AG04449 (cell line): ENCODE results near the gene CHCT1.
A peak's percentile ranks its signal among the peaks of the same experiment; 100 is the strongest.
"Not testable (repeated sequence)": the region's sequence is repeated elsewhere in the genome, so short reads cannot be mapped to it uniquely, and the experiment has no call there.

Experiments used
- CTCF ChIA-PET: fragments of 350-600 bp; formaldehyde crosslinking; extraction: SDS; loops from one replicate; lab custom pipeline; 2021; ENCODE audit warnings: antibody characterized with exemption; lab: Yijun Ruan, JAX
- POLR2A ChIA-PET: fragments of 400-600, 350-600 bp; formaldehyde crosslinking; extraction: SDS; loops from one replicate; lab custom pipeline; 2020; ENCODE audit warnings: antibody characterized with exemption, inconsistent platforms; lab: Yijun Ruan, JAX
- DNase-seq: peaks from one replicate; pipeline ENCODE4 v3.0.0-alpha.2; 2010; ENCODE audit warnings: low read depth, low spot score
- H3K4me3 ChIP-seq: 2 replicates; pipeline ENCODE4 v1.5.1; 2011; ENCODE audit warnings: low read depth, mild to moderate bottlenecking, control low read depth, low read length
- TF ChIP-seq, protein P1 (sequence below): IDR thresholded peaks from one replicate; pipeline ENCODE4 v1.5.1; 2011; ENCODE audit warnings: mild to moderate bottlenecking, moderate library complexity, low read length, control low read depth, inconsistent platforms; ENCODE audit not compliant: insufficient read depth; ENCODE audit errors: missing control alignments

Gene CHCT1

DNA sequence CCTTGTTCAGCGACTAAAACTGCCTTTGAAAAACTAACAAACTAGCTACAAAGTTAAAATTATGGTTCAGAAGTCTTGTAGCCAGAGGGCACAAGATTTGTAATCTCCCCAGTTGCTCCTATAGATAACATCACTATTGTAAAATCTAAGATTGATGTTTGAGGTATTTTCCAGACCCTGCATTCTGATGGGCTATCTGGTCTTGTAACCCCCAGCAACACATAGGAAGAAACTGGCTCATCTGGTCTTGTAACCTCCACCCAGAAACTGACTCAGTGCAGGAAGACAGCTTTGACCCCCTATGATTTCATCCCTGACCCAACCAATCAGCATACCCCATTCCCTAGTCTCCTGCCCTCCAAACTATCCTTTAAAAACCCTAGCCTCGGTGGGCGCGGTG is 12.3 kb upstream of the CHCT1 start:
- POLR2A ChIA-PET: no interaction called here
- CTCF ChIA-PET: interaction anchor here (0.6 to 1.5 kb wide), 2 partner anchors 9 to 11 kb away, joined by 3 to 4 read pairs; no protein-coding TSS in a partner anchor
- TF ChIP-seq, protein P1, sequence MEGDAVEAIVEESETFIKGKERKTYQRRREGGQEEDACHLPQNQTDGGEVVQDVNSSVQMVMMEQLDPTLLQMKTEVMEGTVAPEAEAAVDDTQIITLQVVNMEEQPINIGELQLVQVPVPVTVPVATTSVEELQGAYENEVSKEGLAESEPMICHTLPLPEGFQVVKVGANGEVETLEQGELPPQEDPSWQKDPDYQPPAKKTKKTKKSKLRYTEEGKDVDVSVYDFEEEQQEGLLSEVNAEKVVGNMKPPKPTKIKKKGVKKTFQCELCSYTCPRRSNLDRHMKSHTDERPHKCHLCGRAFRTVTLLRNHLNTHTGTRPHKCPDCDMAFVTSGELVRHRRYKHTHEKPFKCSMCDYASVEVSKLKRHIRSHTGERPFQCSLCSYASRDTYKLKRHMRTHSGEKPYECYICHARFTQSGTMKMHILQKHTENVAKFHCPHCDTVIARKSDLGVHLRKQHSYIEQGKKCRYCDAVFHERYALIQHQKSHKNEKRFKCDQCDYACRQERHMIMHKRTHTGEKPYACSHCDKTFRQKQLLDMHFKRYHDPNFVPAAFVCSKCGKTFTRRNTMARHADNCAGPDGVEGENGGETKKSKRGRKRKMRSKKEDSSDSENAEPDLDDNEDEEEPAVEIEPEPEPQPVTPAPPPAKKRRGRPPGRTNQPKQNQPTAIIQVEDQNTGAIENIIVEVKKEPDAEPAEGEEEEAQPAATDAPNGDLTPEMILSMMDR: no peak

DNA sequence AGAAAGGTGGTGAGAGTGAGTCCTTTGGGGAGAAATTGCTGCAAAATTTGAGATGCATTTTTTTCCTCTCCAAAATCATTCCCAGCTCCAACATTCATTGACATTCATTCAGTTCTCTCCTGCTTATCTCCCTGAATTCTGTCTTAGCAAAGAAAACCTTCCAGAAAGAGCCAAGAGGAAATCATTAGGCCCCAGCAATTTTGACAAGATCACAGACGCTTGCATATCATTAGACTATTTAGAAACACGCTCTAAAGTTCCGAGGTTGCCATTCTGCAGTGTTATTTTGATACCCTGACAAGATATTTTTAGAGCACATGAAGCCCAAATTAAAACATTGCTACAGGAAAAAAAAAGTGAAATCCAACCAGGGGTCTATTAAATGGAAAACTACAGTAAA is 9.6 kb upstream of the CHCT1 start:
- no peak for DNase-seq
- ChIA-PET CTCF (interaction anchor here (1.5 to 1.7 kb wide), 2 partner anchors 8 to 270 kb away, joined by 6 to 7 read pairs; no protein-coding TSS in a partner anchor), POLR2A (no interaction called here)
- TF ChIP-seq, protein P1: no peak
- H3K4me3 ChIP-seq: no peak overlapping the region

More for the DNA sequence above, 12.3 kb upstream of the CHCT1 start:
- no peak for DNase-seq
- H3K4me3 ChIP-seq: no peak overlapping the region

DNA sequence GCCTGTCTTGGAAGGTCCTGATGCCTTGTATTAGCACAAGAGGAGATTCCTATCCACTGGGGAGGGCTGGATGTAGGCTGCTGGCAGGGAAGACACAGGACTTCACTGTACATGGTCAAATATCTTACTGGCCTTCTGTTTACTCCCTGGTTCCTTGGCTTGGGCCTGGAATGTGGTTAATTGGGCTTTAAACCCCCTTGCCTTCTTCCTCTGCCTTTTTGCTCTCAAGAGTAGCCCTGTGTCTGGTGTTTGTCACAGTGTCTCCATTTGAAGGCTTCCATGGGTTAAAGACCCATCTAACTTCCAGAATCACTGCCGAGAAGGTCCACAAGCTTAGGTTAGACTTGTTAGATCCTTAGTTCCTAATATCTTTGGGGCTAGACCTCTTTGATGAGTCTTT is 7.1 kb upstream of the CHCT1 start:
- POLR2A ChIA-PET: interaction anchor here (0.7 kb wide), 1 partner anchor 23 kb away, joined by 3 read pairs; the partner anchor contains the start of gene USP32
- TF ChIP-seq, protein P1: no peak
- DNase-seq: no peak
- CTCF ChIA-PET: interaction anchor here (1.1 kb wide), 1 partner anchor 9 kb away, joined by 3 read pairs; no protein-coding TSS in a partner anchor
- H3K4me3 ChIP-seq: no peak overlapping the region

DNA sequence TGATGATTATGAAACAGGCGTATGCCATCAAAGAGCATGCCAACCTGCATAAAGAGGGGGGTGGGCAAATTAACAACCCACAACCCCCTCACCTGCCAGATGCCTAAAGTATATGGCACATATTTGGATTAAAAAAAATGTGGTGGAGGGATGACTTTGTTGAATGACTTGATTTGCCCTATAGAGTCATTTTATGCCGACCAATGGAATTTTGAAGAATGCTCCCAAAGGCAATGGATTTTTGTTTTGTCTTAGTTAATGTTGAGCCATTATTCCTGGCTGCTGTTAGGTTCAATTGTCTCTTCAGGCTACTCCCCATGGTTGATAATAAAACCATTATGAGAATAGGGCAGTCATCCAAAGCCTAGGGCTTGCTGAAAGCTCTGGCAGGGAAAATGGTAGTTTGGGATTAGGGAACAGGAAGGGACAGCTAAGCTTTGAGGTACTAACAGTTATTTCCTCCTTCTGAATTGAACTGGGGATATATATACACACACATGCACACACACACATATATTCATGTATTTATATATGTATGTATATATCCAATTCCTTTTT is 5.8 kb upstream of the CHCT1 start:
- TF ChIP-seq, protein P1: no peak
- CTCF ChIA-PET: no interaction called here
- DNase-seq: no peak
- no peak overlapping the region for H3K4me3 ChIP-seq
- POLR2A ChIA-PET: no interaction called here

DNA sequence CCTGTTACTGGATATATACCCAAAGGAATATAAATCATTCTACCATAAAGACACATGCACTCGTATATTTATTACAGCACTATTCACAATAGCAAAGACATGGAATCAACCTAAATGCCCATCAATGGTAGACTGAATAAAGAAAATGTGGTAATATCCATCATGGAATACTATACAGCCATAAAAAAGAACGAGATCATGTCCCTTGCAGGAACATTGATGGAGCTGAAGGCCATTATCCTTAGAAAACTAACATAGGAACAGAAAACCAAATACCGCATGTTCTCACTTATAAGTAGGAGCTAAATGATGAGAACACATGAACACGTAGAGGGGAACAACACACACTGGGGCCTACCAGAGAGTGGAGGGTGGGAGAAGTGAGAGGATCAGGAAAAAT is 3.3 kb upstream of the CHCT1 start:
- H3K4me3 ChIP-seq, DNase-seq, POLR2A ChIA-PET: not testable (repeated sequence)
- CTCF ChIA-PET: interaction anchor here (0.7 to 1.2 kb wide), 5 partner anchors 9 to 220 kb away, joined by 3 to 4 read pairs (median 3); no protein-coding TSS in a partner anchor

DNA sequence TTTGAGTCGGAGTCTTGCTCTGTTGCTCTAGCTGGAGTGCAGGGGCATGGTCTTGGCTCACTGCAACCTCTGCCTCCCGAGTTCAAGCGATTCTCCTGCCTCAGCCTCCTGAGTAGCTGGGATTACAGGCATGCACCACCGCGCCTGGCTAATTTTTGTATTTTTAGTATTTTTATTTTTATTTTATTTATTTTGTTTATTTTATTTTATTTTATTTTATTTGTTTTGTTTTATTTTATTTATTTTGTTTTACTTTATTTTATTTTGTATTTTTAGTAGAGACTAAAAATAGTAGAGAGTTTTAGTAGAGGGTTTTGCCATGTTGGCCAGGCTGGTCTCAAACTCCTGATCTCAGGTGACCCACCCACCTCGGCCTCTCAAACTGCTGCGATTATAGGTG is 2.4 kb upstream of the CHCT1 start:
- DNase-seq, POLR2A ChIA-PET, H3K4me3 ChIP-seq: not testable (repeated sequence)
- CTCF ChIA-PET: interaction anchor here (1.1 kb wide), 1 partner anchor 218 kb away, joined by 3 read pairs; no protein-coding TSS in a partner anchor

DNA sequence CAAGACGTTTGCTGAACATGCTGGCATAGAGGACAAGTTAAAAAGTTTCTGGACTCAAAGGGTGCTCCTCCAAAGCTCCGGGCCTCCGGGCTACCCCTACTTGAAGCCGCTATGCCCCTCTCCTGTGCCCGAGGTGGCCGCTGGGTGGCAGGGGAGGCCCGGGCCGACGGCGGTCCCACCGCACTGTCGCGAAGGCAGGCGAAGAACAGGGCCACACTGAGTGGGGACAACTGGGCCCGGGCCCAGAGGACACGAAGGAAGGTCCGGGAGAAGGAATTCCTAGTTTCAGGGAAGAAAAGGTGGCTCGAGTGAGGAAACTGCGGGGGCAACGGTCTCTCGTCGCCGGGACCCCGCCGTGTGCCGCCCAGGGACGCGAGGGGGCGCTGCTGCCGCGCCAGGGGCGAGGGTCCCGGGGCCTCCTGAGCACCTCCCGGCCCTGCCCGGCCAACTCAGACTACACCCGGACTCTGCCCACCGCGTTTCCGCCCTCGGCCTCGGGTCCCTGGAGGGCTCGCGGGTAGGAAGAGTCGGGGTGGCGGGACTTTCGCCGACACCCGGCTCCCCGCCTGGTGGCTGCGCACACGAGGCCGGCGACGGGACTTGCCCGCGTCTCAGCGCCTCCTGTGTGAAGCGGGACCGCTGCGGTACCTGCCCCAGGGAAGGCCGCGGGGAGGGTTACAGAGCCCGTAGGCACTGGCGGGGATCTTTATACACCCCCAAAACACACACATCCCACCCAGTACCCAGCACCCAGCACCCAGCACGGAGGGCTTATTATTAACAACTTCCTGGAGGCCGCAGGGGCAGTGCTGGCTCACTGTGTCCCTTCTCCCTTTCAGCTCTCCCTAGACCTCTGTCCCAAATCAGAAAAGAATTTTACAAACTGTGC is 772 bp upstream of the CHCT1 start:
- peak overlapping the region; percentile 60 for H3K4me3 ChIP-seq
- no peak for DNase-seq
- ChIA-PET CTCF (interaction anchor here (0.5 to 1.8 kb wide), 21 partner anchors 9 to 280 kb away, joined by 3 to 18 read pairs (median 4); no protein-coding TSS in a partner anchor), POLR2A (no interaction called here)
- TF ChIP-seq, protein P1: peak; percentile 84
